Measurements from ENCODE around the gene CENPVL1. TPM values are rescaled to one million over a fixed set of nuclear protein-coding genes. Genes with fewer than 3 reads are reported as not detected.

CENPVL1 gene
- total RNA-seq, 1 donor from 2014 or later = not detected

GRCh38 chrX:51743179-51743957 lies 33.1 kb downstream of the CENPVL1 start, which contains the start of gene GSPT2:
GSPT2 (plus strand) TSS chrX:51743442; CDS start chrX:51743627, 185 bp downstream.
- no peak for DNase-seq (ENCODE audit: low spot score)
- Mint-ChIP-seq H3K27me3 (ENCODE audit: low read depth) (peaks cover 5% of the 10 kb centered on the region), H3K4me3 (ENCODE audit: unreplicated experiment) (peak within 1 kb of the TSS; percentile 80), H3K4me1 (ENCODE audit: low read depth) (peaks cover 17% of the 10 kb centered on the region), H3K27ac (ENCODE audit: unreplicated experiment) (peak within 1 kb of the TSS; percentile 57), H3K9me3 (ENCODE audit: low read depth) (peaks cover 33% of the 10 kb centered on the region), H3K36me3 (ENCODE audit: low read depth) (peaks cover 13% of the 10 kb centered on the region)
- TF ChIP-seq CTCF (IDR thresholded peaks at IDR 0.05) = no peak

- no peak for TF ChIP-seq CTCF (IDR thresholded peaks at IDR 0.05)
- no peak overlapping the region for H3K27ac Mint-ChIP-seq (ENCODE audit: unreplicated experiment)
- no peaks in the 10 kb centered on the region for H3K27me3 Mint-ChIP-seq (ENCODE audit: low read depth)
- peaks cover 42% of the 10 kb centered on the region for H3K9me3 Mint-ChIP-seq (ENCODE audit: low read depth)
- H3K4me1 Mint-ChIP-seq (ENCODE audit: low read depth) = peaks cover 17% of the 10 kb centered on the region
- H3K36me3 Mint-ChIP-seq (ENCODE audit: low read depth) = peaks cover 13% of the 10 kb centered on the region
- DNase-seq (ENCODE audit: low spot score) = no peak
- H3K4me3 Mint-ChIP-seq (ENCODE audit: unreplicated experiment) = no peak overlapping the region
Measured at GRCh38 chrX:51747671-51748070, 37.4 kb downstream of the CENPVL1 start.

GRCh38 chrX:51759055-51759839 lies 48.9 kb downstream of the CENPVL1 start:
- Mint-ChIP-seq H3K9me3 (ENCODE audit: low read depth) (peaks cover 4% of the 10 kb centered on the region), H3K36me3 (ENCODE audit: low read depth) (no peaks in the 10 kb centered on the region), H3K4me3 (ENCODE audit: unreplicated experiment) (no peak overlapping the region), H3K27ac (ENCODE audit: unreplicated experiment) (no peak overlapping the region), H3K4me1 (ENCODE audit: low read depth) (no peaks in the 10 kb centered on the region), H3K27me3 (ENCODE audit: low read depth) (peaks cover 2% of the 10 kb centered on the region)
- TF ChIP-seq CTCF (IDR thresholded peaks at IDR 0.05) = no peak
- DNase-seq (ENCODE audit: low spot score) = no peak

- DNase-seq (ENCODE audit: low spot score) = no peak
- no peak overlapping the region for H3K27ac Mint-ChIP-seq (ENCODE audit: unreplicated experiment)
- no peak for TF ChIP-seq CTCF (IDR thresholded peaks at IDR 0.05)
- no peaks in the 10 kb centered on the region for H3K4me1 Mint-ChIP-seq (ENCODE audit: low read depth)
- H3K27me3 Mint-ChIP-seq (ENCODE audit: low read depth) = no peaks in the 10 kb centered on the region
- no peaks in the 10 kb centered on the region for H3K36me3 Mint-ChIP-seq (ENCODE audit: low read depth)
- peaks cover 8% of the 10 kb centered on the region for H3K9me3 Mint-ChIP-seq (ENCODE audit: low read depth)
- H3K4me3 Mint-ChIP-seq (ENCODE audit: unreplicated experiment) = no peak overlapping the region
Measured at GRCh38 chrX:51760657-51761056, 50.3 kb downstream of the CENPVL1 start.

Other genes with a start within 250 kb of the CENPVL1 start
- gene NUDT11, start 213.9 kb upstream of the CENPVL1 start, total RNA-seq = 8.9 to 11.8 TPM (median 10.6 TPM) in 3 replicates
- 0.17 TPM in 1 of 3 replicates, not detected in the others for gene CENPVL3, start 91.6 kb upstream of the CENPVL1 start, total RNA-seq
- not detected in 3 replicates for gene CENPVL2, start 27.7 kb upstream of the CENPVL1 start, total RNA-seq
- gene GSPT2, start 32.9 kb downstream of the CENPVL1 start, total RNA-seq = 8.7 to 9.6 TPM (median 9.1 TPM) in 3 replicates
- 470 to 669 TPM (median 477 TPM) in 3 replicates for gene MAGED1, start 183.1 kb downstream of the CENPVL1 start, total RNA-seq